Astrocyte (in vitro differentiated cells and primary cell): ENCODE measurements around the gene WFDC9.
"Not testable (repeated sequence)": the region's sequence is repeated elsewhere in the genome, so short reads cannot be mapped to it uniquely, and the experiment has no call there.

Experiments used
- CTCF ChIP-seq: IDR thresholded peaks from 2 replicates; pipeline ENCODE4 v1.5.1; 2011; ENCODE audit warnings: low read depth, mild to moderate bottlenecking, inconsistent platforms, low read length, moderate library complexity; ENCODE audit not compliant: insufficient read depth
- EZH2 ChIP-seq: IDR thresholded peaks from 2 replicates; pipeline ENCODE4 v1.6.1; 2012; ENCODE audit warnings: mild to moderate bottlenecking, low read length, inconsistent platforms; ENCODE audit not compliant: insufficient read depth

GRCh38 chr20:45569650-45570049, 61.4 kb downstream of the WFDC9 start:
- TF ChIP-seq EZH2, CTCF: not testable (repeated sequence)
